B cell (primary cell): Measurements from ENCODE around the gene SCGB1D4.

ENCODE experiments used
- CTCF ChIP-seq: fragments of 200-600 bp; IDR thresholded peaks from one replicate; pipeline ENCODE4 v1.8.0; 2022; ENCODE audit warnings: antibody characterized with exemption, mild to moderate bottlenecking
- EZH2 ChIP-seq: IDR thresholded peaks from 2 replicates; pipeline ENCODE4 v1.6.1; 2012; ENCODE audit warnings: borderline replicate concordance, low read depth, mild to moderate bottlenecking, moderate library complexity, low read length; ENCODE audit not compliant: insufficient read depth, poor library complexity, severe bottlenecking

- TF ChIP-seq CTCF (no peak), EZH2 (no peak)
Observed at GRCh38 chr11:62341588-62341987, 42.7 kb upstream of the SCGB1D4 start.
